GM23248 (cell line): ENCODE results near the gene GYS1.

Experiments used
- EZH2 ChIP-seq: fragments of 200-600 bp; sonication (generic); IDR thresholded peaks from 2 replicates; pipeline ENCODE4 v1.6.1; 2018; ENCODE audit warnings: antibody characterized with exemption, mild to moderate bottlenecking; ENCODE audit not compliant: insufficient read depth, poor library complexity, severe bottlenecking
- EZH2phosphoT487 ChIP-seq: fragments of 200-600 bp; sonication (generic); IDR thresholded peaks from 2 replicates; pipeline ENCODE4 v1.6.1; 2018; ENCODE audit warnings: antibody characterized with exemption, moderate library complexity, mild to moderate bottlenecking, low read depth; ENCODE audit not compliant: insufficient read depth

- TF ChIP-seq EZH2 (no peak), EZH2phosphoT487 (no peak)
Observed at GRCh38 chr19:48991011-48991609, 2.0 kb downstream of the GYS1 start.
